IPS-11a (cell line): ENCODE data around the gene PHOX2B.
"Not testable (repeated sequence)": the region's sequence is repeated elsewhere in the genome, so short reads cannot be mapped to it uniquely, and the experiment has no call there.

Source experiments
- H3K4me3 ChIP-seq: one replicate; pipeline ENCODE4 v1.5.1; 2013; ENCODE audit warnings: low read depth, low read length, control low read depth

Gene PHOX2B

DNA sequence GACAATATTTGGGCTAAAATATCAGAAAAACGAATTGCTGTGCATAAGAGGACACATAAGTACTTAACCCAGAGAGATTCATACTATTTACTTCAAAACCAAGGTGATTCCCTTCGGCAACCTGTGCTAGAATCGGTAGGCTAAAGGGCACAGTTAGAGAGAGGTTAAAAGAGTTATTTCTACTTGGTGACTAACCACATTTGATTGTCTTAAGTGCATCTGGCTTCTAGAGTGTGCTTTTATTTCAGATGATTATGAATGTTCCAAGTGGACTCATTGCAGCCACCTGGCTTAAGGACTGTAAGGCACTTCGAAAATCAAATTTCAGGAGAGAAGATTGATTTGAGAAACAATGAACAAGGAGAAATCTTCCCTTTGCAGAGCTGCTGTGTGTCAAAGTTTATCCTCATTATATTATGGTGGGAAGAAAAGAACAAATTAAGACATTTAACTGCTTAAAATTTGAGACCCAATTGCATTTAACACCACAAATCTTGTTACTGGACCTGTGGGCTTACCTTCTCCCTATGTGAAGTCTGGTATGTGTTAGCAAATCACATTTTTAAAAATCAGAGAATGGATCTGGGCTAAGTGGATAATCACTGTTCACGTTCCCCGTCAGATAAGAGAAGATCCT is 34.0 kb downstream of the PHOX2B start:
- no peak overlapping the region for H3K4me3 ChIP-seq

DNA sequence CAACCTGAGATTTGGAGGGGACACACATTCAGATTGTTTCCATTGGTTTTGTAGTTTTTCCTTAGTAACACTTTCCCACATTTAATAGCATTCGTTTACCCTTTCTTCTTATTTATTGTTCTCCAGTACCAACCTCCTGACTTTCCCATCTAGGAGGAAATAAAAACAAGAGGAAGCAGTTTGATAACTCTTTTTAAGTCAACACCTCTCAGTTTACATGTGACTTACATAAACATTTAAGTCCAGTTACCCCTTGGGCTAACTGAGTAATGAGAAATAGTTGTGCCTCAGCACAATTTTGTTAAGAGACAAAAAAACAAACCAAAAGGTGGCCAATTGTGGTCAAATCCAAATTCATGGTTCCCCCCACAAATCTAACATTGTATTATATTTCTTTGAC is 34.8 kb downstream of the PHOX2B start:
- H3K4me3 ChIP-seq: no peak overlapping the region

DNA sequence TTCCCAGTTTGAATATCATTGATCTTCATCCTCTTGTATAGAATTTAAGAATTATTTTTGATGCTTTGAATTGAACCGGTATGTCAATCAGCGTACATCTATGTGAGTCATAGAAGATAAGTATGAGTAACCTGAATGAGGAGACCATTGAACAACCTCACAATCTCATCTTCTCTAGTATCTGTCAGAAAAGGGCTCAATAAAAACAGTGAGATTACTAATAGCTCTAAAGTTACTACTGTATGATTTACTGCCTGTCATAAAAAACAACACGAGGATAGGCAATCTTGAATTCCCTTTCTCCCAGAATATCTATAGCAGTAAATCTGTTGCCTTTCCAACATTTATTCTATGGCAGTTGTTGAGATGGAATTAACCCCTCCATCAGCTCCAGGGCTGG is 36.1 kb downstream of the PHOX2B start:
- H3K4me3 ChIP-seq: no peak overlapping the region

GRCh38 chr4:41711654-41712053 is 36.9 kb downstream of the PHOX2B start:
- not testable (repeated sequence) for H3K4me3 ChIP-seq

- H3K4me3 ChIP-seq: no peak overlapping the region
Measured at GRCh38 chr4:41709844-41710481, 38.6 kb downstream of the PHOX2B start.

GRCh38 chr4:41703785-41704184 is 44.7 kb downstream of the PHOX2B start:
- H3K4me3 ChIP-seq: no peak overlapping the region

- H3K4me3 ChIP-seq: no peak overlapping the region
Measured at GRCh38 chr4:41702770-41703169, 45.8 kb downstream of the PHOX2B start.

- no peak overlapping the region for H3K4me3 ChIP-seq
Measured at GRCh38 chr4:41701983-41702382, 46.5 kb downstream of the PHOX2B start.

DNA sequence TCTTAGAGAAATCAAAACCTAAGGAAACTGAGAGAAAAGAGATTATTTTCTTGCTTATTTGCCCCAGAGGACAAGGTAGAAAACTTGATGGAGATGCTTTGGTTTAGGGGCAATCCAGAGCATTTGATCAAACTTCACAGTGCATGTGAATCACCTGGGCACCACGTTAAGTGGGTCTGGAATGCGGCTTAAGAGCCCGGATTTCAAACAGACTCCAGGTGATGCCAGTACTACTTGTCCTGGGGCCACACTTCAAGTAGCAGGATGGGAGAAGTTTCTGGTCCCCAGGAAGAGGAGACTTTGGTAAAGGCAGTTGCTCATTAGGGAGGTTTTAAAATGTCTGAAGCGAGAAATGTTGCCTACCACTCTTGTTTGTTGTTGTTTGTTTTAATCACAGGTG is 51.8 kb downstream of the PHOX2B start:
- H3K4me3 ChIP-seq: no peak overlapping the region

- no peak overlapping the region for H3K4me3 ChIP-seq
Measured at GRCh38 chr4:41696131-41696530, 52.4 kb downstream of the PHOX2B start.
